PC-3 (cell line): ENCODE results near the gene CRIM1.

Source experiments
- CTCF ChIP-seq: fragments of 300-600 bp; sonication (generic); conservative IDR thresholded peaks from 2 replicates; pipeline ENCODE4 v1.5.1; 2017; ENCODE audit warnings: antibody characterized with exemption, low read depth, mild to moderate bottlenecking, low read length
- EZH2 ChIP-seq: fragments of 300-600 bp; sonication (generic); IDR thresholded peaks from one replicate; pipeline ENCODE4 v1.6.1; 2017; ENCODE audit warnings: antibody characterized with exemption, mild to moderate bottlenecking, low read length; ENCODE audit not compliant: unreplicated experiment
- EZH2phosphoT487 ChIP-seq: fragments of 300-600 bp; sonication (generic); IDR thresholded peaks from 2 replicates; pipeline ENCODE4 v1.6.1; 2018; ENCODE audit warnings: mild to moderate bottlenecking, antibody characterized with exemption, low read length, borderline replicate concordance

- no peak for TF ChIP-seq CTCF
- TF ChIP-seq EZH2, result no peak
- TF ChIP-seq EZH2phosphoT487, result no peak
These were observed 172.7 kb downstream of the CRIM1 start for GRCh38 chr2:36528274-36528673.
